Trophoblast cell (in vitro differentiated cells and primary cell): ENCODE data around the gene NFYC.

ENCODE experiments used
- DNase-seq, 2 donors: peaks; one replicate each; pipeline ENCODE4 v3.0.0-alpha.2; 2016
- H2AFZ ChIP-seq: 2 replicates; pipeline ENCODE4 v1.6.1; 2013; ENCODE audit warnings: low read length, moderate library complexity, mild to moderate bottlenecking; ENCODE audit not compliant: insufficient read depth, poor library complexity
- H2AK5ac ChIP-seq: 2 replicates; pipeline ENCODE4 v1.6.1; 2013; ENCODE audit warnings: mild to moderate bottlenecking, low read length
- H2BK120ac ChIP-seq: 2 replicates; pipeline ENCODE4 v1.6.1; 2013; ENCODE audit warnings: low read length, mild to moderate bottlenecking, moderate library complexity; ENCODE audit not compliant: insufficient read depth, poor library complexity
- H2BK12ac ChIP-seq: 2 replicates; pipeline ENCODE4 v1.6.1; 2013; ENCODE audit warnings: mild to moderate bottlenecking, low read length, moderate library complexity
- H2BK5ac ChIP-seq: 2 replicates; pipeline ENCODE4 v1.6.1; 2013; ENCODE audit warnings: low read length, low read depth, moderate library complexity, mild to moderate bottlenecking; ENCODE audit not compliant: poor library complexity
- H3K14ac ChIP-seq: 2 replicates; pipeline ENCODE4 v1.6.1; 2013; ENCODE audit warnings: mild to moderate bottlenecking, low read length
- H3K18ac ChIP-seq: 2 replicates; pipeline ENCODE4 v1.6.1; 2013; ENCODE audit warnings: mild to moderate bottlenecking, low read length
- H3K23ac ChIP-seq: 2 replicates; pipeline ENCODE4 v1.6.1; 2013; ENCODE audit warnings: low read length
- H3K27ac ChIP-seq: 2 replicates; pipeline ENCODE4 v1.5.1; 2013; ENCODE audit warnings: low read depth, mild to moderate bottlenecking, inconsistent platforms, low read length, moderate library complexity
- H3K27me3 ChIP-seq: 2 replicates; pipeline ENCODE4 v1.6.1; 2013; ENCODE audit warnings: inconsistent platforms, mild to moderate bottlenecking, low read length, moderate library complexity; ENCODE audit not compliant: insufficient read depth
- H3K36me3 ChIP-seq, 2 experiments: 1 replicate in 1 of 2; 2 replicates in 1 of 2; pipeline ENCODE4 v1.6.1; 2013; ENCODE audit warnings: low read length in 2 of 2, mild to moderate bottlenecking in 2 of 2, moderate library complexity in 1 of 2; ENCODE audit not compliant: insufficient read depth in 2 of 2, control insufficient read depth in 1 of 2
- H3K4ac ChIP-seq: 2 replicates; pipeline ENCODE4 v1.6.1; 2013; ENCODE audit warnings: low read depth, mild to moderate bottlenecking, low read length, moderate library complexity
- H3K4me1 ChIP-seq, 2 experiments: 1 replicate in 1 of 2; 2 replicates in 1 of 2; pipeline ENCODE4 v1.6.1; 2013; ENCODE audit warnings: low read length in 2 of 2, mild to moderate bottlenecking in 2 of 2, moderate library complexity in 1 of 2; ENCODE audit not compliant: insufficient read depth in 2 of 2, control insufficient read depth in 1 of 2
- H3K4me2 ChIP-seq: 2 replicates; pipeline ENCODE4 v1.6.1; 2013; ENCODE audit warnings: inconsistent platforms, mild to moderate bottlenecking, low read length, moderate library complexity
- H3K4me3 ChIP-seq: 2 replicates; pipeline ENCODE4 v1.5.1; 2013; ENCODE audit warnings: mild to moderate bottlenecking, low read depth, low read length, inconsistent platforms
- H3K79me1 ChIP-seq: one replicate; pipeline ENCODE4 v1.6.1; 2013; ENCODE audit warnings: low read length
- H3K79me2 ChIP-seq: 2 replicates; pipeline ENCODE4 v1.6.1; 2013; ENCODE audit warnings: low read length, mild to moderate bottlenecking; ENCODE audit not compliant: control insufficient read depth, insufficient read depth, poor library complexity
- H3K9ac ChIP-seq: 2 replicates; pipeline ENCODE4 v1.6.1; 2013; ENCODE audit warnings: mild to moderate bottlenecking, low read length
- H3K9me3 ChIP-seq: 2 replicates; pipeline ENCODE4 v1.6.1; 2013; ENCODE audit warnings: low read depth, mild to moderate bottlenecking, control low read depth, inconsistent platforms, low read length; ENCODE audit not compliant: insufficient read depth
- H4K12ac ChIP-seq: 2 replicates; pipeline ENCODE4 v1.6.1; 2013; ENCODE audit warnings: low read depth, mild to moderate bottlenecking, low read length, moderate library complexity
- H4K8ac ChIP-seq: 2 replicates; pipeline ENCODE4 v1.6.1; 2013; ENCODE audit warnings: low read depth, mild to moderate bottlenecking, low read length, moderate library complexity
- H4K91ac ChIP-seq: one replicate; pipeline ENCODE4 v1.6.1; 2013; ENCODE audit warnings: low read depth, mild to moderate bottlenecking, low read length, moderate library complexity
- WGBS: extraction: QIAGEN DNeasy Blood & Tissue Kit; methylation state at CpG from one replicate; pipeline ENCODE4 v1.1.7; 2013; ENCODE audit warnings: missing lambda C conversion rate; ENCODE audit not compliant: insufficient read length, insufficient coverage; ENCODE audit errors: extremely low coverage; 5-methylcytosine and 5-hydroxymethylcytosine counted together

NFYC gene

GRCh38 chr1:40652468-40652867 lies 39.0 kb upstream of the NFYC start:
- Histone ChIP-seq H3K9ac (no peak overlapping the region), H3K14ac (no peak overlapping the region), H2AFZ (no peak overlapping the region), H4K8ac (no peak overlapping the region), H3K27ac (no peak overlapping the region), H4K91ac (no peak overlapping the region), H4K12ac (no peak overlapping the region), H2AK5ac (no peak overlapping the region), H3K4me3 (no peak overlapping the region), H3K79me1 (no peaks in the 10 kb centered on the region), H3K4ac (no peak overlapping the region), H2BK5ac (no peak overlapping the region), H3K27me3 (no peaks in the 10 kb centered on the region), H3K23ac (no peak overlapping the region), H2BK12ac (no peak overlapping the region), H3K18ac (no peak overlapping the region), H3K79me2 (no peaks in the 10 kb centered on the region), H2BK120ac (no peak overlapping the region), H3K36me3 (no peaks in the 10 kb centered on the region), H3K9me3 (peaks cover 4% of the 10 kb centered on the region), H3K4me1 (no peaks in the 10 kb centered on the region), H3K4me2 (no peak overlapping the region)
- no peak for DNase-seq
- WGBS, result no CpG with 5 or more reads among the region's 5 CpGs

GRCh38 chr1:40652979-40653378 lies 38.5 kb upstream of the NFYC start:
- peaks cover 4% of the 10 kb centered on the region for H3K9me3 ChIP-seq
- no peak overlapping the region for H2AK5ac ChIP-seq
- H2BK12ac ChIP-seq, result no peak overlapping the region
- H3K4me1 ChIP-seq, result no peaks in the 10 kb centered on the region
- no peak overlapping the region for H3K4ac ChIP-seq
- DNase-seq, result no peak
- H4K12ac ChIP-seq, result no peak overlapping the region
- H3K79me1 ChIP-seq, result no peaks in the 10 kb centered on the region
- H2BK120ac ChIP-seq, result no peak overlapping the region
- no peak overlapping the region for H3K14ac ChIP-seq
- H3K23ac ChIP-seq, result no peak overlapping the region
- no peak overlapping the region for H3K4me3 ChIP-seq
- H3K27me3 ChIP-seq, result no peaks in the 10 kb centered on the region
- no peak overlapping the region for H4K8ac ChIP-seq
- WGBS, result no CpG with 5 or more reads among the region's 4 CpGs
- H3K9ac ChIP-seq, result no peak overlapping the region
- no peak overlapping the region for H3K4me2 ChIP-seq
- no peaks in the 10 kb centered on the region for H3K36me3 ChIP-seq
- no peaks in the 10 kb centered on the region for H3K79me2 ChIP-seq
- H3K18ac ChIP-seq, result no peak overlapping the region
- H2AFZ ChIP-seq, result no peak overlapping the region
- no peak overlapping the region for H3K27ac ChIP-seq
- H4K91ac ChIP-seq, result no peak overlapping the region
- H2BK5ac ChIP-seq, result no peak overlapping the region

- no CpG with 5 or more reads among the region's 35 CpGs for WGBS
- Histone ChIP-seq H4K8ac (no peak overlapping the region), H3K23ac (no peak overlapping the region), H2AFZ (no peak overlapping the region), H4K12ac (no peak overlapping the region), H3K27me3 (no peaks in the 10 kb centered on the region), H2BK12ac (no peak overlapping the region), H2BK120ac (no peak overlapping the region), H3K18ac (no peak overlapping the region), H3K79me2 (no peaks in the 10 kb centered on the region), H3K4me1 (no peaks in the 10 kb centered on the region), H2AK5ac (no peak overlapping the region), H3K79me1 (no peaks in the 10 kb centered on the region), H3K9me3 (peaks cover 4% of the 10 kb centered on the region), H3K4ac (no peak overlapping the region), H3K4me3 (no peak overlapping the region), H4K91ac (no peak overlapping the region), H3K14ac (no peak overlapping the region), H3K36me3 (no peaks in the 10 kb centered on the region), H3K27ac (no peak overlapping the region), H2BK5ac (no peak overlapping the region), H3K4me2 (peak overlapping the region; percentile 51), H3K9ac (no peak overlapping the region)
- DNase-seq, result no peak
Observed at GRCh38 chr1:40653851-40654537, 37.5 kb upstream of the NFYC start.

GRCh38 chr1:40657046-40657445 lies 34.5 kb upstream of the NFYC start:
- no CpG with 5 or more reads among the region's 7 CpGs for WGBS
- H3K23ac ChIP-seq, result no peak overlapping the region
- H2BK12ac ChIP-seq, result no peak overlapping the region

More at GRCh38 chr1:40657046-40657445, 34.5 kb upstream of the NFYC start:
- Histone ChIP-seq H4K8ac (no peak overlapping the region), H3K27ac (no peak overlapping the region), H3K4me3 (no peak overlapping the region), H3K9ac (no peak overlapping the region), H3K14ac (no peak overlapping the region), H3K4me2 (no peak overlapping the region), H4K12ac (no peak overlapping the region), H3K36me3 (no peaks in the 10 kb centered on the region), H2BK120ac (no peak overlapping the region), H2BK5ac (no peak overlapping the region), H4K91ac (no peak overlapping the region), H3K4ac (no peak overlapping the region), H3K79me2 (no peaks in the 10 kb centered on the region), H2AFZ (no peak overlapping the region), H3K9me3 (no peaks in the 10 kb centered on the region), H3K4me1 (peaks cover 0 to 2% of the 10 kb centered on the region in 2 experiments), H2AK5ac (no peak overlapping the region), H3K27me3 (no peaks in the 10 kb centered on the region), H3K18ac (no peak overlapping the region), H3K79me1 (no peaks in the 10 kb centered on the region)
- no peak for DNase-seq
